ENCODE data around the gene CAMK2D. TPM values are rescaled to one million over a fixed set of nuclear protein-coding genes. Genes with fewer than 3 reads are reported as not detected.
A peak's percentile ranks its signal among the peaks of the same experiment; 100 is the strongest.

CAMK2D gene
- total and polyA plus RNA-seq, 4 experiments from 2014 or later = 15.5 to 36.4 (median 24.0) TPM

- intact Hi-C loops (cut with micrococcal nuclease) = no loop called here
- peak overlapping the region in 1 of 7 donors; percentile 49 for H3K27ac Mint-ChIP-seq
These were observed 60.9 kb downstream of the CAMK2D start for GRCh38 chr4:113700602-113701150.

GRCh38 chr4:113699772-113700171 lies 61.8 kb downstream of the CAMK2D start:
- peaks cover 1% of the 10 kb centered on the region for H3K4me1 ChIP-seq (ENCODE audit: insufficient read depth, low read length)
- H3K27ac ChIP-seq (ENCODE audit: low read depth, low read length) = no peak overlapping the region
- intact Hi-C loops (cut with micrococcal nuclease) = no loop called here
- H3K4me3 Mint-ChIP-seq = no peak overlapping the region
- no peaks in the 10 kb centered on the region for H3K36me3 ChIP-seq (ENCODE audit: insufficient read depth, low read length)
- H3K27me3 Mint-ChIP-seq = no peaks in the 10 kb centered on the region
- H3K27me3 ChIP-seq (ENCODE audit: insufficient read depth, low read length) = no peaks in the 10 kb centered on the region
- H3K36me3 Mint-ChIP-seq = peaks cover 1 to 4% of the 10 kb centered on the region in 2 donors
- H3K4me1 Mint-ChIP-seq = peaks cover 6 to 21% (median 10%) of the 10 kb centered on the region in 4 donors
- H3K9me3 ChIP-seq (ENCODE audit: control insufficient read depth in 1 of 2, low read length in 2 of 2) = no peaks in the 10 kb centered on the region
- CTCF ChIA-PET (ENCODE audit: partially characterized antibody) = no interaction called here
- H3K9me3 Mint-ChIP-seq = no peaks in the 10 kb centered on the region
- H3K4me3 ChIP-seq (ENCODE audit: low read length in 2 of 2) = no peak overlapping the region
- no peak overlapping the region for H3K27ac Mint-ChIP-seq
- POLR2A ChIA-PET (ENCODE audit: partially characterized antibody) = no interaction called here
- no peak for DNase-seq

More at GRCh38 chr4:113700602-113701150, 60.9 kb downstream of the CAMK2D start:
- no peak overlapping the region for H3K4me3 ChIP-seq (ENCODE audit: low read length in 2 of 2)
- no peaks in the 10 kb centered on the region for H3K27me3 ChIP-seq (ENCODE audit: insufficient read depth, low read length)
- no peaks in the 10 kb centered on the region for H3K36me3 ChIP-seq (ENCODE audit: insufficient read depth, low read length)
- Mint-ChIP-seq H3K36me3 (peaks cover 1 to 4% of the 10 kb centered on the region in 2 donors), H3K4me3 (no peak overlapping the region), H3K4me1 (peaks cover 8 to 24% (median 10%) of the 10 kb centered on the region in 4 donors), H3K27me3 (no peaks in the 10 kb centered on the region), H3K9me3 (peaks cover 0 to under 1% (median 0%) of the 10 kb centered on the region in 8 donors)
- DNase-seq = no peak
- POLR2A ChIA-PET (ENCODE audit: partially characterized antibody) = no interaction called here
- CTCF ChIA-PET (ENCODE audit: partially characterized antibody) = no interaction called here
- no peak overlapping the region for H3K27ac ChIP-seq (ENCODE audit: low read depth, low read length)
- no peaks in the 10 kb centered on the region for H3K9me3 ChIP-seq (ENCODE audit: control insufficient read depth in 1 of 2, low read length in 2 of 2)
- H3K4me1 ChIP-seq (ENCODE audit: insufficient read depth, low read length) = no peaks in the 10 kb centered on the region

- Mint-ChIP-seq H3K4me1 (peaks cover 6 to 22% (median 18%) of the 10 kb centered on the region in 4 donors), H3K4me3 (no peak overlapping the region), H3K27me3 (no peaks in the 10 kb centered on the region), H3K36me3 (peaks cover 1 to 4% of the 10 kb centered on the region in 2 donors), H3K27ac (no peak overlapping the region), H3K9me3 (no peaks in the 10 kb centered on the region)
- Histone ChIP-seq H3K4me3 (ENCODE audit: low read length in 2 of 2) (no peak overlapping the region), H3K4me1 (ENCODE audit: insufficient read depth, low read length) (peaks cover 22% of the 10 kb centered on the region), H3K9me3 (ENCODE audit: control insufficient read depth in 1 of 2, low read length in 2 of 2) (no peaks in the 10 kb centered on the region), H3K27ac (ENCODE audit: low read depth, low read length) (no peak overlapping the region), H3K36me3 (ENCODE audit: insufficient read depth, low read length) (no peaks in the 10 kb centered on the region), H3K27me3 (ENCODE audit: insufficient read depth, low read length) (no peaks in the 10 kb centered on the region)
- intact Hi-C loops (cut with micrococcal nuclease) = no loop called here
- no peak for DNase-seq
- POLR2A ChIA-PET (ENCODE audit: partially characterized antibody) = no interaction called here
- CTCF ChIA-PET (ENCODE audit: partially characterized antibody) = no interaction called here
These were observed 64.1 kb downstream of the CAMK2D start for GRCh38 chr4:113697429-113697828.

- H3K36me3 Mint-ChIP-seq = peaks cover 0 to 2% of the 10 kb centered on the region in 2 donors
- CTCF ChIA-PET (ENCODE audit: partially characterized antibody) = interaction anchor here (1.9 kb wide), 1 partner anchor 11 kb away, joined by 7 read pairs; no protein-coding TSS in a partner anchor
- H3K27ac ChIP-seq (ENCODE audit: low read depth, low read length) = no peak overlapping the region
These were observed 66.0 kb downstream of the CAMK2D start for GRCh38 chr4:113695328-113696169.

GRCh38 chr4:113694008-113694407 lies 67.5 kb downstream of the CAMK2D start:
- Histone ChIP-seq H3K4me3 (ENCODE audit: low read length in 2 of 2) (no peak overlapping the region), H3K27me3 (ENCODE audit: insufficient read depth, low read length) (no peaks in the 10 kb centered on the region), H3K9me3 (ENCODE audit: control insufficient read depth in 1 of 2, low read length in 2 of 2) (no peaks in the 10 kb centered on the region), H3K36me3 (ENCODE audit: insufficient read depth, low read length) (no peaks in the 10 kb centered on the region), H3K4me1 (ENCODE audit: insufficient read depth, low read length) (peaks cover 22% of the 10 kb centered on the region), H3K27ac (ENCODE audit: low read depth, low read length) (no peak overlapping the region)
- Mint-ChIP-seq H3K27me3 (no peaks in the 10 kb centered on the region), H3K36me3 (peaks cover 5 to 8% of the 10 kb centered on the region in 2 donors), H3K4me3 (peak overlapping the region in 2 of 8 donors; percentile 8 to 22), H3K4me1 (peaks cover 20 to 29% (median 28%) of the 10 kb centered on the region in 4 donors), H3K27ac (peak overlapping the region in 2 of 7 donors; percentile 27 to 47), H3K9me3 (no peaks in the 10 kb centered on the region)
- ChIA-PET CTCF (ENCODE audit: partially characterized antibody) (interaction anchor here (1.9 kb wide), 1 partner anchor 9 kb away, joined by 7 read pairs; no protein-coding TSS in a partner anchor), POLR2A (ENCODE audit: partially characterized antibody) (interaction anchor here (1.1 to 1.3 kb wide), 2 partner anchors 9 to 67 kb away, joined by 3 read pairs; no protein-coding TSS in a partner anchor)
- DNase-seq = no peak
- intact Hi-C loops (cut with micrococcal nuclease) = no loop called here

More at GRCh38 chr4:113695328-113696169, 66.0 kb downstream of the CAMK2D start:
- intact Hi-C loops (cut with micrococcal nuclease) = no loop called here
- H3K4me1 Mint-ChIP-seq = peaks cover 8 to 25% (median 19%) of the 10 kb centered on the region in 4 donors
- Histone ChIP-seq H3K27me3 (ENCODE audit: insufficient read depth, low read length) (no peaks in the 10 kb centered on the region), H3K4me3 (ENCODE audit: low read length in 2 of 2) (no peak overlapping the region), H3K9me3 (ENCODE audit: control insufficient read depth in 1 of 2, low read length in 2 of 2) (no peaks in the 10 kb centered on the region), H3K36me3 (ENCODE audit: insufficient read depth, low read length) (no peaks in the 10 kb centered on the region), H3K4me1 (ENCODE audit: insufficient read depth, low read length) (peaks cover 22% of the 10 kb centered on the region)
- H3K9me3 Mint-ChIP-seq = no peaks in the 10 kb centered on the region
- H3K4me3 Mint-ChIP-seq = no peak overlapping the region
- no peaks in the 10 kb centered on the region for H3K27me3 Mint-ChIP-seq
- H3K27ac Mint-ChIP-seq = no peak overlapping the region
- DNase-seq = no peak
- POLR2A ChIA-PET (ENCODE audit: partially characterized antibody) = interaction anchor here (1.2 kb wide), 1 partner anchor 65 kb away, joined by 3 read pairs; no protein-coding TSS in a partner anchor

GRCh38 chr4:113692809-113693411 lies 68.6 kb downstream of the CAMK2D start:
- no peaks in the 10 kb centered on the region for H3K36me3 ChIP-seq (ENCODE audit: insufficient read depth, low read length)
- peak in 1 of 5 donors; percentile 8 for DNase-seq
- H3K4me1 ChIP-seq (ENCODE audit: insufficient read depth, low read length) = peaks cover 23% of the 10 kb centered on the region
- peak overlapping the region in 6 of 8 donors; percentile 23 to 68 (median 42) for H3K4me3 Mint-ChIP-seq
- peaks cover 29 to 36% (median 33%) of the 10 kb centered on the region in 4 donors for H3K4me1 Mint-ChIP-seq
- POLR2A ChIA-PET (ENCODE audit: partially characterized antibody) = interaction anchor here (1.3 kb wide), 1 partner anchor 10 kb away, joined by 3 read pairs; no protein-coding TSS in a partner anchor
- no peaks in the 10 kb centered on the region for H3K9me3 ChIP-seq (ENCODE audit: control insufficient read depth in 1 of 2, low read length in 2 of 2)
- peaks cover 8 to 9% of the 10 kb centered on the region in 2 donors for H3K36me3 Mint-ChIP-seq
- H3K27ac ChIP-seq (ENCODE audit: low read depth, low read length) = no peak overlapping the region
- no peaks in the 10 kb centered on the region for H3K27me3 Mint-ChIP-seq
- intact Hi-C loops (cut with micrococcal nuclease) = loop anchor here (1.0 kb wide), 1 partner anchor 10 kb away; no protein-coding TSS in a partner anchor
- no peaks in the 10 kb centered on the region for H3K27me3 ChIP-seq (ENCODE audit: insufficient read depth, low read length)
- H3K4me3 ChIP-seq (ENCODE audit: low read length in 2 of 2) = no peak overlapping the region
- H3K9me3 Mint-ChIP-seq = no peaks in the 10 kb centered on the region
- CTCF ChIA-PET (ENCODE audit: partially characterized antibody) = no interaction called here
- H3K27ac Mint-ChIP-seq = peak overlapping the region in 4 of 7 donors; percentile 31 to 42 (median 33)

GRCh38 chr4:113691676-113692075 lies 69.9 kb downstream of the CAMK2D start:
- intact Hi-C loops (cut with micrococcal nuclease) = no loop called here
- H3K36me3 ChIP-seq (ENCODE audit: insufficient read depth, low read length) = no peaks in the 10 kb centered on the region
- no peak for DNase-seq
- no peaks in the 10 kb centered on the region for H3K27me3 ChIP-seq (ENCODE audit: insufficient read depth, low read length)
- no peak overlapping the region for H3K27ac ChIP-seq (ENCODE audit: low read depth, low read length)
- Mint-ChIP-seq H3K36me3 (peaks cover 8 to 12% of the 10 kb centered on the region in 2 donors), H3K27ac (no peak overlapping the region), H3K4me3 (no peak overlapping the region), H3K4me1 (peaks cover 40 to 47% (median 41%) of the 10 kb centered on the region in 4 donors), H3K9me3 (no peaks in the 10 kb centered on the region), H3K27me3 (no peaks in the 10 kb centered on the region)
- CTCF ChIA-PET (ENCODE audit: partially characterized antibody) = no interaction called here
- peaks cover 34% of the 10 kb centered on the region for H3K4me1 ChIP-seq (ENCODE audit: insufficient read depth, low read length)
- no peaks in the 10 kb centered on the region for H3K9me3 ChIP-seq (ENCODE audit: control insufficient read depth in 1 of 2, low read length in 2 of 2)
- POLR2A ChIA-PET (ENCODE audit: partially characterized antibody) = no interaction called here
- H3K4me3 ChIP-seq (ENCODE audit: low read length in 2 of 2) = no peak overlapping the region

All from CD4-positive, alpha-beta memory T cell (primary cell).